Skin of body (tissue), 2 donors: ENCODE measurements around the gene CAMK2B. TPM values are rescaled to one million over a fixed set of nuclear protein-coding genes. Genes with fewer than 3 reads are reported as not detected.

Source experiments
- DNase-seq: peaks from one replicate; lab custom pipeline; 2025; lab: John Stamatoyannopoulos, UW
- total RNA-seq: library from RNA; depleted of rRNA; stranded (reverse); fragments of >200 nt; gene quantifications from one replicate; pipeline ENCODE4 v1.2.3, GENCODE V29; 2014

The CAMK2B gene
- 2.2 TPM for total RNA-seq

DNA sequence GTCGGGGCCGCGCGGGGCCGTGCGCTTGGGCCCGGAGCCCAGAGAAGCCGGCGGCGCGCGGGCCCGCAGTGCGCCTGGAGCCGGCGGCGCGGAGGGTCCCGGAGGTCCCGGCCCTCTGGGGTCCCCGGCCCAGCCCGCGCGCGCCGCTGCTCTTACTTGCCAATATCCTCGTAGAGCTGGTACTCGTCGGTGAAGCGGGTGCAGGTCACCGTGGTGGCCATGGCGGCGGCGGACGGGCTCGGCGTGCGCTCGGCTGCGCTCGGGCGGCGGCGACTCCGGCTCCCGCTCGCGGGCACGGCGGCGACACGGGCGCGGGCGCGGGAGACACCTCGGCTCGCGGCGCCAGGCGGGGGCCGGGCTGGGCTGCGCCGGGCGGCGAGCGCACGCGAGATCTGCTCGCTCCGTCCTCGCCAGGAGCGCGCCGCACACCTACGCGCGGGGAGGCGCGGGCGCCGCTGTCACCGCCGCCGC lies at the start of gene CAMK2B:
TSS of gene CAMK2B (minus strand) at position 394 of the 471 bp plus-strand sequence. CDS start at position 221, 173 bp downstream.
- no peak for DNase-seq

DNA sequence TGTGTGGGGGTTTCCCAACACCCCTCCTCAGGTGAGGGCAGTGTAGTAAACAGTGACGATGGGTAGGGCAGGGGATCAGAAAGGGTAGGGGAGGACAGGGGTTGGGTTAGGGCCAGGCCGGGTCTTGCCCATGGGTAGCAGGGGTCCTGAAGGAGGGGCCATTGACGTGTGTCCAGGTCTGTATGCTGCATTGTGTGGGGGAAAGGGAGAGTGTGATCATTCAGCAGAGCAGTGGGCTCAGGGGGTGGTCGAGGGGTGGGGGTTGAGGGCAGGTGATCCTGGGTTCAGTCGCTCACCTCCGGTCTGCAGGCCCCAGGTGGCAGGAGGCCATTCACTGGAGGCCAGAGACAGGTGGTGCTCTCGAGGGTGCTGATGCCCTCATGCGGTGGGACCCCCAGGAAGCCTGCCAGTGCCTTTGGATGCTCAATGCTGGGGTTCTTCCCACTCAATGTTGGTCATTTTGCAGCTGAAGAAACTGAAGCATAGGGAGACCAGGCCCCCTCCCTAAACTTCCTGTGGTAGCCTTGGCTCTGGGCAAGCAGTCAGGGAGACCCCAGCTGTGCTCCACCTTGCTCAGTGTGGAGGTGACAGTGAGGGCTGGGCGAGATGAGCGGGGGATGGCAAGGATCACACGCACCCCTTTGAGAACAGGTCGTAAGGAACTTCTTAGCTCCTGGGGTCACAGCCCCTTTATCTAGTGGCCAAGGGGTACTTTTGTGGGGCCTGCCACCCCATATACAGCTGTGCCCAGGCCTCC lies 48.8 kb upstream of the CAMK2B start:
- DNase-seq, result no peak

DNA sequence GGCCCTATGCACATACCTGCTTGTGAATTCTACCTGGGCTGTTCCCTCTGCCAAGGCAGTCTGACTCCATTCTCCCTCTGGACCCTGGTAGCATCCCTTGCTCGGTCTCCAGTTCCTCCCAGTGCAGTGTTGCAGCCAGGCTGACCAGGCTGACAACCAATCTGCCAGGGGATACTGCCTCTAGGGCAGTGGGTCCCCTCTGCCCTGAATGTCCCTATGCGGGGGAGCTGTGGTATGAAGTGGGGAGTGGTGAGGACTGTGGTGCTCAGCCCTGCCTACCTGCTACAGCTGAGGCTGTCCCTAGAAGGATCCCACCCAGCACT lies 48.0 kb upstream of the CAMK2B start:
- no peak for DNase-seq

DNA sequence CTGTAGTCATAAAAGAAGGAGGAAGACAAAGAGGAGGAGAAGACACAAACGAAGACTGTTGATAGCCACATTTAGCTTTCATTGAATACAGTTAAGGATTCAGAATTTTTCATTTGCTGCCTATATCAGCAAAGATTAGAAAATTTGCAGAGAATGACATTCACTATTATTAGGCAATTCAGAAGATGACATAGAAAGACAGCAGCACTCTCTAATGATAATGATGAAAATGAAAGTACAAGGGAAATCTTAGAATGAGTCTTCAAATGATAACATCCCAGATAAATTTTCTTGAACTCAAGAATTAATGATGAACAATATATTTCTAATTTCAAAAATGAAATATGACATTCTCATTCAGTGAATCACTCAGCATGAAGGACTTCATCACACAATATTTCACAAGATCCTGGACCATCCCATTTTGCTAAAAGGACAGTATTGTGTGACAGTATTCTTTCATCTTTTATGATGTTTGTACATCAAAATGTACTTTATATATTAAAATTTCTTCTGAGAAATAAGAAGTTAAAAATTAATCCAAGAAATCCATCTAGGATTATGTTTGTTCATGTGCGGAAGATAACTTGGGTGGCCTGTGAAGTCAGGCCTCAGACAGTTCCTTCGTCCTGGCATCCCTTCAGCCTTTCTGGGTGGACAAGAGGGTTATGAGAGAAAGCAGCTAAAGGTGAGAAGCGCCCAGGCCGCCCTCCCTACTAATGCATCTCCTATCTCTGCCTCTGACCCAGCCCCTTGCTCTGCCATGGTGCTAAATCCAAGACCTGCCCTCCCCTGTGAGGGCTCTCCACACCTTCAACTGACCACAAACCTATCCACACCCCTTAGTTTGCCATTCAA lies 47.4 kb upstream of the CAMK2B start:
- no peak for DNase-seq

DNA sequence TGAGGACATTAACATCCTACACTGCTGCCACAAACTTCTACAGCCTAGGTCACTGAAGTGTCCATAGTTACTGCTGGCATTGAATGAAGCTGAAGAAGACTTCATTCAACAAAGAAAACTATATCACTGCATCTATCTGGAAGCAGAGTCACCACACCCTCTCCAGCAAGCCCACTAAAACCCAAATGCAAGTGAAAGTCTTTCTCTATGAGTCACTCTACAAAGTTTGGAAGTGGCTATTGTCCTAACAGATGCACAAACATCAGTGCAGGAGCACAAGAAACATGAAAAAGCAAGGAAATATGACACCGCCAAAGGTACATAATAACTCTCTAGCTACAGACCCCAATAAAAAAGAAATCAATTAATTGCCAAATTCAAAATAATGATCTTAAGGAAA lies 43.5 kb upstream of the CAMK2B start:
- DNase-seq, result no peak

DNA sequence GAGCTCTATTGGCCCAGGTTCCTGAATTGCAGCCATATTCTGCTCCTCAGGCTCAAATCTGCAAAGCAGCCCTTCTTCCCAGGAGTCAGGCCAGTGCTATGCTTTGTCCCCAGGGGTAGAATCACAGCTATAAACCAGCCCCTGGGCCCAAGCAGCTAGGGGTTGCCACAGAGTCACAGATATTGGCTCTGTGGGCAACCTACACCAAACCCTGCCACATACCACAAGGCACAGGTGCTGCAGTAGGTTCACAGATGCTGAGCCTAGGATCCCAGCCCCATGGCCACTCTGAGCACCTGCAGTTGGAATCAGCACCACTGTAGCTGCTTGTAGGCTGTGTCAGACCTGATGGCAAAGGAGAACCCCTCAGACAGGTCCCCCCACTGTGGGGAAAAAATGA lies 43.1 kb upstream of the CAMK2B start:
- DNase-seq, result no peak

DNA sequence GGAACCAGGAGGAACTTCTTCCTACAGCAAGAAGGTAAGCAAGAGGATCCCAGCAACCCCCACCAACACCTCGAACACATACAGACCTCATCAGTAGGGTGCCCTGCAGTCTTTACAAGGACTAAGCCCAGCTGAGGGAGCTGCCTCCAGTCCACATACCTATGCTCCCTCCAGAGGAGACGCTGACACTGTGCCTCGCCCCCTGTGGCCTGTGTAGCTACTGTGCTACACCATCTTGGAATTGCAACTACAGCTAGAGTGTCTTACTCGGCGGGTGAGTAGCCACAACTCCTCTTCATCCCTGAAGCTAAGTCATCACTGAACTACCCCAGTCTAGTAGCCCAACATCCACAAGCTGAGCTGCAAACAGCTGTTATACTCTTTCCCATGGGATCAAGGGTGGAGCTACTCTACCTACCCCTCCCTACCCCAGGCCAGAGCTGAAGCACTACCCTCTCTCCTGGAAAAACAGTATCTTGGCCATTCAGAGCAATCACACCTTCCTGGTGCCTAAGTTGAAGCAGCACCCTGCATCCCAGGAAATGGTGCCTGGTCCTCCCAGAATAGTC lies 42.2 kb upstream of the CAMK2B start:
- DNase-seq, result no peak

DNA sequence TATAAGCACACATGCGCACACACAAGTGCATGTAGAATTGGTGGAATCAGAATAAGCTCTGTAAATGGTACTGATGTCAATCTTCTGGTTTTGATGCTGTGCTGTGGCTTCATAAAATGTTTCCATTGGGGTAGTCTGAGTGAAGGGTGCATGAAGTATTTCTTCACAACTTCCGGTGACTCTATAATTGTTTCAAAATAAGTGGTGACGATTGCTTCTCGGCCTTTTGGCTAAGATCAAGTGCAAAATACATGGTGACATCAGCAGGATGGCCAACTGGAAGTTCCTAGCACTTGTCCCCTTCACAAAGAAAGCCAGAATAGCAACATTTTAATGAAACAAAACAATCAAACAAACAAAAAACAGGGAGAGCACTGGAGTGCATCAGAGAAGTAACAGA lies 41.6 kb upstream of the CAMK2B start:
- no peak for DNase-seq

DNA sequence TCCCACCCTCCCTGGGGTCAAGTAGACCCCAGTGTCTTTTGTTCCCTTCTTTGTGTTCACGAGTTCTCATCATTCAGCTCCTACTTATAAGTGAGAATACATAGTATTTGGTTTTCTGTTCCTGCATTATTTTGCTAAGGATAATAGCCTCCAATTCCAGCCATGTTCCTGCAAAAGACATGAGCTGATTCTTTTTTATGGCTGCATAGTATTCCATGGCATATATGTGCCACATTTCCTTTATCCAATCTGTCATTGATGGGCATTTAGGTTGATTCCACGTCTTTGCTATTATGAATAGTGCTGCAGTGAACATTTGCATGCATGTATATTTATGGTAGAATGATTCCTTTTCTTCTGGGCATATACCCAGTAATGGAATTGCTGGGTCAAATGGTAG lies 28.3 kb upstream of the CAMK2B start:
- no peak for DNase-seq

DNA sequence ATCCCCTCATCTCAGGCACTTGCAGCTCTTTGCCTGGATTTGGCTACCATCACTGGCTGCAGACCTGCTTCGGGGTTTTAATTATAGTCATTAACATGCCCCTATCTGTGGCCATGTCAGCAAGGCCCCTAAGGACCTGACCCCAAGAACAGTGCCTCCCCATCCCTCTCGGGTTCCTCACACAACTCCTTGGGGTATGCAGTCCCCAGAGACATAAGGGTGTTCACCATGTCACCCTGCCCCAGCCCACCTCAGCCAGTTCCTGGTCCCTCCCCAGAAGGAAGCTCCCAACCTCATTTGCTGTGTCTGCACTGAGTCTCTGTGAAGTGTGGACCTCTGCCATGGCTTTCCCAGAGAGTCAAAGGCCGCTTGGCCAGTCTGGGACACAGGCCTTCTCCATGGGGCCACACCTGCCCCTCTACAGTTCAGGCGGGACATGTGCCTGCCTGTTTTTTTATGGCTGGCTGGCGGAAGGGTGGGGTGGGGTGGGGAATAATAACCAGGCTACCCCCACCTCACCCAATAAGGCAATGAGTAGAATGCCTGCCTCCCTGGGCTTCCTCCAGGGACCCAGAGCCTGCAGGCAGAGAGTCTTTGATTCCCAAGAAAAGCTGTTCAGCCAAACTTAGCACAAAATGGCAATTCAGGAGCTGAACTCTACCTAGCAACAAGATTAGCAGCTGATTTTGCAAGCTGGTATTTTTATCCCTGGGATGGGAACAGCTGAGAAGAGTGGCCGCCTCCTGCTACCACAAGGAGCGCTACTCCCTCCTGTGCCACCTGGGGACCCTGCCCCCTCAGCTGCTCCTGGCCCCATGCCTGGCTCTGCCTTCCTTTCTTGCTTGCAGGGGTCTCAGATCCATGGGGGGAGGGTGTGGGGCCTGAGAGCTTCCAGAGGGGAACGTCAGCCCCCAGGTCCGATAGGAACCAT lies 23.7 kb upstream of the CAMK2B start:
- no peak for DNase-seq

DNA sequence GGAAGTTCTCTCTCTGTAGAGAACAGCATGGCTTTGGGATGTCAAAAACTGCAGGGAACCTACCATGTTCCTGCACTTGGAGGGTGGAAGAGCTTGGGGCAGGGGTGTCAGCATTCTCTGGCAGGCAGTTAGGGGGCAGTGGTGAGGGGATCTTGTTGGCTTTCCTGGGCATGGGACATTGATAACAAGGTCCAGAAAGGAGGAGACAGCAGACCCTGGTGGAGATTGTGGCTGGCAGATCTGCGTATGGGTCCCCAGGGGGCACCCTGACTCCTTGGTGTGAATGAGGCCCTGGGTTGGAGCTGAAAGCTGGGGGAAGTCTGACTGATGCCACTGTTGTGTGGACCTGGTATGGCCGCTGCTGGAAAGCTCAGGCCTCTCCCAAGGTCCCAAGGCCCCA lies 22.9 kb upstream of the CAMK2B start:
- no peak for DNase-seq

DNA sequence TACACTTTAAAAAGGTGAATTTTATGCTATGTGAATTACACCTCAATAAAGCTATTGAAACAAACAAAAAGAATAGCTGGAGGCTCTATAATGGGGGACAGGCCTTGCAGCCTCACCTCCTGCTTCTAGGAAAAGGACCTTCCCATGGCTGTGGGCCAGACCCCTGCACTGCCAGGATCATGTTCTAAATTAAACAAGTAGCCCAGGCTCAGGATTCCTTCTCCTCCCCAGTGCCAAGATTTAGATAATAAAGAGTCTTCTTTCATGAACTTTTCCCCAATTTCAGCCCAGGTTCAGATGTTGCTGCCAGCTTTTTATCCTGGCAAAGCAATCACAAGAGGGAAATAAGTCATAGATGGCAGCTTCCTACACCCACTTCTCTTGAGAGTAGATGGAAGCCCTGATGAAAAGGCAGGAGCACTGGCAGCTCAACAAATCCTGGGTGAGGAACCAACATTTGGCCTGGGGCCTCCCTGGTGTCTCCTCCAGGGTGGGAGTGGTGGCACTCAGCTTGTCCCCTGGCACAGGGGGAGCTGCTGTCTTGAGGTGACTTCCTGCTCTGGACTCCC lies 22.2 kb upstream of the CAMK2B start:
- DNase-seq, result no peak

DNA sequence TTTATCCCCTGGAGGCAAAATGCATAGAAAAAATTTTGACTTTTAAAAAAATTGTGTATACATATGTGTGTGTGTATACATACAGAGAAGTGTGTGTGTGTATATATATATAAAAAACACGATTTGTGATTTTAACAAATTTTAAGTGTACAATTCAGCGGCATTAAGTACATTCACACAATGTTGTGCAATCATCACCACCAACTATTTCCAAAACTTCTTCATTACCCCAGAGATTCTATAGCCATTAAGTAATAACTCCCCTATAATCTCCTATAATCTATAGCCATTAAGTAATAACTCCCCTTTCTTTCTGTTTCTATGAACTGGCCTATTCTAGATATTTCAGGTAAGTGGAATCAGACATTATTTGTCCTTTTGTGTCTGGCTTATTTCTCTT lies 20.7 kb upstream of the CAMK2B start:
- DNase-seq, result no peak

DNA sequence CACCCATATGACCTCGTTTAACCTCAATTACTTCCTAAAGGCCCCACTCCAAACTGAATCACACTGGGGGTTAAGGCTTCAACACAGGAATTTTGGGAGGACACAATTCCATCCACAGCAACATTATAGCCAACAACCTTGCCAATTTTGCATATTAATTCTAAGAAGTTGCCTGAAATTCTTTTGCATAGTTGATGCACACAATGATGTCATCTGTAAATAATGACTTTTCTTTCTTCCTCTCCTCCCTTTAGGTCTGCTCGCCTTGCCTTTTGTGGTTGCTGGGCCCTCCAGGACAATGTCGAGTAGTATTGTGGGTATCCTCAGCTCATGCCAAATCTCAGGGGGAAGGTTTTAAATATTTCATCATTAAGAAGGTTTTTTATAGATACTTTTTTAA lies 16.0 kb upstream of the CAMK2B start:
- DNase-seq, result no peak

DNA sequence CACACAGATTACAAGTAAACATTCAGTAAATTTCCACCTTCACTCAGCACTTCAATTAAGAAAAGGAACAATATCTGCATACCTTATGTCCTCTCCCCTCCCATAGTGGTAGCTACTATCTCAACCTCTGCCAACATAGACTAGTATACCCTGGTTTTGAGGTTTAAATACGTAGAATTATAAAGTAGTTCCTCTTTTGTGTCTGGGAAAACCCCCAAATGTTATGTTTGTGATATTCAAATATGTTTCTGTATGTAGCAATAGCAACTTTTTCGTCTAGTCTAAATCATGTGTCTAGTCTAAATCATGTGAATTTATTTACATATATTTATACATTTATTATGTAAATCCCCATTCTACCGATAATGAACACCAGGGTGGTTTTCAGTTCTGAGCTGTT lies 13.2 kb upstream of the CAMK2B start:
- DNase-seq, result no peak

DNA sequence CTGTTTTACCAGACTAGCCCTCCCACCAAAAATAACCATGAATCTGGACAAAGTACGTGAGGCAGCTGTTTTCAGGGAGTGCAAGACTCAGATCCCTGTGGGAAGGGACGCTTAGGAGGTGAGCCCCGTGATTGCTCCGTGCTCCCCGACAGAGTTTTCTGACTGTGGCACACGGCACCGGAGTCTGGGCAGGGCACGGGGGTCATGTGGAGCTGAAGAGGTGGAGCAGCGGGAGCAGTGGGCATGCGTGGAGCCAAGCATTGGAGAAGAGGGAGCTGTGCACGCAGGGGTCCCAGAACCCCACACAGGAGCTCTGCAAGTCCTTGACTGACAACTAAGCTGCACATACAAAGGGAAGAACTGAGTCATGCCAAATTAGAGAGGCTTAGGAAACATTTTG lies 11.1 kb upstream of the CAMK2B start:
- no peak for DNase-seq

DNA sequence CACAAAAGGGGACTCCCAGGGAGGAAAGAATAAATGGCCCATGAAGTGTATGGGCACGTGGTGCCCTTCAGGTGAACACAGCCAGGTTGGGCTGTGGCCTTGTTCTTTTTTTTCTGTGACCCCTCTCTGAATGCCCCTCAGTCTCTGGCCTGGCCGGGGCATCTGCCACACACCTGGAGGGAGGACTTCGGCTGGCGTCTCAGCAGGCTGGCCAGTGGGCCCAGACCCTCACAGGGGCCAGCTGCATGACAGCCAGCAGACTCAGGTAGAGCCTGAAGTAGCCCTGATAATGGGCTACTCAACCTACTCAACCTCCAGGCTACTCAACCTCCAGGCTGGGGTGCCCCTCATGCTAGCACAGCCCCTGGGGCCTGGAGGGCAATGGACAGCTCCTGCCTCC lies 9.8 kb upstream of the CAMK2B start:
- DNase-seq, result no peak

DNA sequence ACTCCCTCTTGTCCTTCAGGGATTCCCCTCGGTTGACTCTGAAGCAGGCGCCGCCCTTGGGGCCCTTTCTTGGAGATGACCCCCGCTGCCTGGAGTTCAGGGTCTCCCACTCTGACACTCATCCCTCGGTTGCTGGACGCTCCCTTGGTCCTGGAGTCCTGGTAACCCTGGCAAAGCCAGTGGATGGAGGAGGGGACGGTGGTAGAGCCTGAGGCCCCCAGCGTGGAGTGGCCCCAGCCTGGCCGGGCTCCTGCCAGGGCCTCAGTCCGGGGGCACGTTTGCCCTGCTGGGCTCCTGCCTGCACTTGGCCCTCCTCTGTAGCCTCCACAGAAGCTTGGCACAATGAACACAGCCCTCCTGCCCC lies 9.3 kb upstream of the CAMK2B start:
- DNase-seq, result no peak

DNA sequence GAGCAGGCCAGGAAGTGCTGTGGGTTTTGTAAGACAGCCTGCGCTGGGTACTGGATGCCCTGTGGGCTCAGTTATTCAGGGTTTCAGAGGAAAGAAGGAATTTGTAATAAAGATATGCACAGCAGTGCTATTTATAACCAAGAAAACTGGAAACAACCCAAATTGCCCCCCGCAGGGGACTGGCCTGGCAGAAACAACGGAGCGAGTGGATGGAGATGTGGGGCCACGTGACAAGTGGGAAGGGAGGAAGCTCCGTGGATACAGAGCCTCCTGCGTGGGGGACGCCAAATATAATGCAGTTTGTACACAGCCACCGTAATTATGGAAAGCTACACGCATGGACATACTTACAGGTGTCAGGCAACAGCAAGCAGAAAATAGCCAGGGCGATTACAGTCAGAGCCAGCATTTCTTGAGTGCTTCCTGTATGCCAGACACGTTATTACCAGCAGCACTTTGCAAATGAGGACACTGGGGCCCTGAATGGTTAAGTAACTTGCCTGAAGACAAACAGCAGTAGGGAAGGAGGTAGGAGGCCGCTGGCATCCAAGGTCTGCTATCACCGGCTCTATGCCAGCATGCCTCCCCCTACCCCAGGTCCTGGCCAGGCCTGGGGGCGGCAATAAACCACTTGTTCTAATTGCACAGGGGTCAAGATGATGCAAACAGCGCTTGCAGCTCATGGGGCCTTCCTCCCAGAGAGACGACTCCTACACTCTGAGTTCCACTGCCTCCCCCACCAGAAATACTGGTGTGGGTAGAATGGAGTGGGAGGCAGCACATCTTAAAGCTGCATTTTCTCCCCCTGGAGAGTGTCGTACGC lies 8.7 kb upstream of the CAMK2B start:
- no peak for DNase-seq

DNA sequence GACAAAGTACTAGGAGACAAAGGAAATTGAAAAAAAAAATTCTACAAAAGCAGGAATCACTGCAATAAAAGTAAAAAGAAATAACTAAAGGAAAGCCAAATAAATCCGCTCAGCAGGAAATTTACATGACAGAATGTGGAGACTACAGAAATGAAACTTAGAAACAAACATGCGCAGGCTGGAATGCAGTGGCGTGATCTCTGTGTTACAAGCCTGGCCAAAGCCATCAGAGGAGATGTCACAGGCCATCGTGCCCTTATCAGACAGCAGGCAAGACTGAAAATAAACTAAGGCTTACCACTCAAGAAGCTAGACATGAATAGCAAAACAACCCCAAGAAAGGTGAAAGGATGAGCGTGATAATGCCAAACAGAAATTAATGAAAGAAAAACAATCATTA lies 6.3 kb upstream of the CAMK2B start:
- no peak for DNase-seq
